ENCODE results near the gene ABT1. TPM values are rescaled to one million over a fixed set of nuclear protein-coding genes. Genes with fewer than 3 reads are reported as not detected.
A peak's percentile ranks its signal among the peaks of the same experiment; 100 is the strongest.

ABT1 gene
- total RNA-seq, 1 donor from 2014 or later: 11.6 TPM

GRCh38 chr6:26571592-26572296 is 25.0 kb upstream of the ABT1 start:
- DNase-seq (ENCODE audit: low spot score): peak; percentile 47

GRCh38 chr6:26575494-26575939 is 21.2 kb upstream of the ABT1 start:
- DNase-seq (ENCODE audit: low spot score): no peak

- no peak for DNase-seq (ENCODE audit: low spot score)
Measured at GRCh38 chr6:26576407-26576843, 20.3 kb upstream of the ABT1 start.

GRCh38 chr6:26576929-26577719 is 19.6 kb upstream of the ABT1 start:
- peak; percentile 38 for DNase-seq (ENCODE audit: low spot score)

GRCh38 chr6:26577720-26578072 is 19.1 kb upstream of the ABT1 start:
- no peak for DNase-seq (ENCODE audit: low spot score)

GRCh38 chr6:26578279-26578678 is 18.5 kb upstream of the ABT1 start:
- no peak for DNase-seq (ENCODE audit: low spot score)

- DNase-seq (ENCODE audit: low spot score): no peak
Measured at GRCh38 chr6:26578741-26579140, 18.0 kb upstream of the ABT1 start.

GRCh38 chr6:26581164-26581915 is 15.4 kb upstream of the ABT1 start:
- DNase-seq (ENCODE audit: low spot score): no peak

- DNase-seq (ENCODE audit: low spot score): no peak
Measured at GRCh38 chr6:26588965-26589364, 7.8 kb upstream of the ABT1 start.

GRCh38 chr6:26592649-26593048 is 4.1 kb upstream of the ABT1 start:
- no peak for DNase-seq (ENCODE audit: low spot score)

- no peak for DNase-seq (ENCODE audit: low spot score)
Measured at GRCh38 chr6:26593278-26594130, 3.2 kb upstream of the ABT1 start.

- DNase-seq (ENCODE audit: low spot score): no peak
Measured at GRCh38 chr6:26594131-26594498, 2.6 kb upstream of the ABT1 start.

- DNase-seq (ENCODE audit: low spot score): no peak
Measured at GRCh38 chr6:26594730-26595632, 1.8 kb upstream of the ABT1 start.

GRCh38 chr6:26595669-26596269 is 984 bp upstream of the ABT1 start:
- peak; percentile 93 for DNase-seq (ENCODE audit: low spot score)

GRCh38 chr6:26597389-26597766 is 625 bp downstream of the ABT1 start:
- no peak for DNase-seq (ENCODE audit: low spot score)

- no peak for DNase-seq (ENCODE audit: low spot score)
Measured at GRCh38 chr6:26597821-26598220, 1.1 kb downstream of the ABT1 start.

- DNase-seq (ENCODE audit: low spot score): no peak
Measured at GRCh38 chr6:26598267-26598666, 1.5 kb downstream of the ABT1 start.

GRCh38 chr6:26599134-26599533 is 2.4 kb downstream of the ABT1 start:
- no peak for DNase-seq (ENCODE audit: low spot score)

GRCh38 chr6:26599591-26599990 is 2.8 kb downstream of the ABT1 start:
- DNase-seq (ENCODE audit: low spot score): no peak

- DNase-seq (ENCODE audit: low spot score): no peak
Measured at GRCh38 chr6:26600759-26601158, 4.0 kb downstream of the ABT1 start.
